ENCODE results near the gene IL2RA.

DNA sequence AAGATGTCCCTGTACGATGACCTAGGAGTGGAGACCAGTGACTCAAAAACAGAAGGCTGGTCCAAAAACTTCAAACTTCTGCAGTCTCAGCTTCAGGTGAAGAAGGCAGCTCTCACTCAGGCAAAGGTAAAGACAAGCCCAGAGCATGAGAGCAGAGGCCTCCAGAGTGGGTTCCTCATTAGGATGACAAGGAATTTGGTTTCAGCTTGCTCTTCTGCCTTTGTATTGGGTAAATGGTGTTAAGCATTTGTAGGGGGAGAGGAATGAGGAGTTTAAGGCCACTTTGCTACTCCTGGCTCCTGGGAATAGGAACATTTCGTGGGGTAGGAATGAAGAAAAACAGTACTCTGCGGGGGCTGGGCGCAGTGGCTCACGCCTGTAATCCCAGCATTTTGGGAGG lies 34.9 kb upstream of the IL2RA start:
- TF ChIP-seq, protein P1, sequence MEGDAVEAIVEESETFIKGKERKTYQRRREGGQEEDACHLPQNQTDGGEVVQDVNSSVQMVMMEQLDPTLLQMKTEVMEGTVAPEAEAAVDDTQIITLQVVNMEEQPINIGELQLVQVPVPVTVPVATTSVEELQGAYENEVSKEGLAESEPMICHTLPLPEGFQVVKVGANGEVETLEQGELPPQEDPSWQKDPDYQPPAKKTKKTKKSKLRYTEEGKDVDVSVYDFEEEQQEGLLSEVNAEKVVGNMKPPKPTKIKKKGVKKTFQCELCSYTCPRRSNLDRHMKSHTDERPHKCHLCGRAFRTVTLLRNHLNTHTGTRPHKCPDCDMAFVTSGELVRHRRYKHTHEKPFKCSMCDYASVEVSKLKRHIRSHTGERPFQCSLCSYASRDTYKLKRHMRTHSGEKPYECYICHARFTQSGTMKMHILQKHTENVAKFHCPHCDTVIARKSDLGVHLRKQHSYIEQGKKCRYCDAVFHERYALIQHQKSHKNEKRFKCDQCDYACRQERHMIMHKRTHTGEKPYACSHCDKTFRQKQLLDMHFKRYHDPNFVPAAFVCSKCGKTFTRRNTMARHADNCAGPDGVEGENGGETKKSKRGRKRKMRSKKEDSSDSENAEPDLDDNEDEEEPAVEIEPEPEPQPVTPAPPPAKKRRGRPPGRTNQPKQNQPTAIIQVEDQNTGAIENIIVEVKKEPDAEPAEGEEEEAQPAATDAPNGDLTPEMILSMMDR (IDR thresholded peaks at IDR 0.05; ENCODE audit: low read length): no peak
- TF ChIP-seq EZH2 (IDR thresholded peaks at IDR 0.05; ENCODE audit: borderline replicate concordance, low read length): no peak
